ENCODE results near the gene FKBP5.

- no peak for TF ChIP-seq TAF1 (IDR thresholded peaks at IDR 0.05; ENCODE audit: borderline replicate concordance, low read depth, low read length)
- no peak for TF ChIP-seq POLR2A (IDR thresholded peaks at IDR 0.05; ENCODE audit: low read depth, low read length)
- TF ChIP-seq POLR2AphosphoS5 (IDR thresholded peaks at IDR 0.05; ENCODE audit: low read depth, low read length): no peak
Observed at GRCh38 chr6:35558571-35558970, 130.1 kb downstream of the FKBP5 start.

Data from GM12892 (cell line).